ENCODE results near the gene TAF5L.

TAF5L gene

GRCh38 chr1:229554886-229555621 is 70.9 kb downstream of the TAF5L start:
- TF ChIP-seq JUND (IDR thresholded peaks at IDR 0.05; ENCODE audit: low read depth) = no peak
- DNase-seq (ENCODE audit: low read depth in 1 of 2, low spot score in 1 of 2) = no peak
- in situ Hi-C loops (cut with HindIII; ENCODE audit: low pct_unique_long_range_greater_than_20kb, low sequenced_read_pairs) = no loop called here

GRCh38 chr1:229553621-229554130 is 72.2 kb downstream of the TAF5L start:
- in situ Hi-C loops (cut with HindIII; ENCODE audit: low pct_unique_long_range_greater_than_20kb, low sequenced_read_pairs) = no loop called here
- DNase-seq (ENCODE audit: low read depth in 1 of 2, low spot score in 1 of 2) = no peak
- TF ChIP-seq JUND (IDR thresholded peaks at IDR 0.05; ENCODE audit: low read depth) = no peak

GRCh38 chr1:229552732-229553131 is 73.2 kb downstream of the TAF5L start:
- in situ Hi-C loops (cut with HindIII; ENCODE audit: low pct_unique_long_range_greater_than_20kb, low sequenced_read_pairs) = no loop called here
- TF ChIP-seq JUND (IDR thresholded peaks at IDR 0.05; ENCODE audit: low read depth) = no peak
- no peak for DNase-seq (ENCODE audit: low read depth in 1 of 2, low spot score in 1 of 2)

- DNase-seq (ENCODE audit: low read depth in 1 of 2, low spot score in 1 of 2) = no peak
- in situ Hi-C loops (cut with HindIII; ENCODE audit: low pct_unique_long_range_greater_than_20kb, low sequenced_read_pairs) = no loop called here
- no peak for TF ChIP-seq JUND (IDR thresholded peaks at IDR 0.05; ENCODE audit: low read depth)
These were observed 74.9 kb downstream of the TAF5L start for GRCh38 chr1:229550812-229551567.

- TF ChIP-seq JUND (IDR thresholded peaks at IDR 0.05; ENCODE audit: low read depth) = no peak
- in situ Hi-C loops (cut with HindIII; ENCODE audit: low pct_unique_long_range_greater_than_20kb, low sequenced_read_pairs) = no loop called here
- no peak for DNase-seq (ENCODE audit: low read depth in 1 of 2, low spot score in 1 of 2)
These were observed 78.4 kb downstream of the TAF5L start for GRCh38 chr1:229547542-229547941.

- in situ Hi-C loops (cut with HindIII; ENCODE audit: low pct_unique_long_range_greater_than_20kb, low sequenced_read_pairs) = no loop called here
- no peak for DNase-seq (ENCODE audit: low read depth in 1 of 2, low spot score in 1 of 2)
- TF ChIP-seq JUND (IDR thresholded peaks at IDR 0.05; ENCODE audit: low read depth) = no peak
These were observed 81.3 kb downstream of the TAF5L start for GRCh38 chr1:229544587-229544986.
